H9 (cell line): Measurements from ENCODE around the gene SLC39A2. TPM values are rescaled to one million over a fixed set of nuclear protein-coding genes. Genes with fewer than 3 reads are reported as not detected.

Experiments used
- DNase-seq: peaks from one replicate; pipeline ENCODE4 v3.0.0-alpha.2; 2017
- H2AFZ ChIP-seq: one replicate; pipeline ENCODE4 v1.6.1; 2013; ENCODE audit warnings: mild to moderate bottlenecking, low read length, control low read depth, moderate library complexity
- H2AK5ac ChIP-seq: 2 replicates; pipeline ENCODE4 v1.6.1; 2013; ENCODE audit warnings: low read length, control low read depth, mixed read lengths; ENCODE audit not compliant: insufficient read length
- H2BK120ac ChIP-seq: one replicate; pipeline ENCODE4 v1.6.1; 2013; ENCODE audit warnings: low read depth, mild to moderate bottlenecking, low read length, control low read depth, inconsistent platforms; ENCODE audit not compliant: poor library complexity, severe bottlenecking
- H2BK12ac ChIP-seq: 2 replicates; pipeline ENCODE4 v1.6.1; 2013; ENCODE audit warnings: low read length, control low read depth, mixed read lengths, low read depth; ENCODE audit not compliant: insufficient read length
- H2BK15ac ChIP-seq: 2 replicates; pipeline ENCODE4 v1.6.1; 2013; ENCODE audit warnings: low read depth, low read length, control low read depth
- H2BK20ac ChIP-seq: one replicate; pipeline ENCODE4 v1.6.1; 2013; ENCODE audit warnings: low read depth, mild to moderate bottlenecking, low read length, control low read depth, inconsistent platforms; ENCODE audit not compliant: poor library complexity, severe bottlenecking
- H2BK5ac ChIP-seq: 2 replicates; pipeline ENCODE4 v1.6.1; 2013; ENCODE audit warnings: low read length, control low read depth, mixed read lengths; ENCODE audit not compliant: insufficient read length
- H3K14ac ChIP-seq: 2 replicates; pipeline ENCODE4 v1.6.1; 2013; ENCODE audit warnings: low read length, control low read depth; ENCODE audit not compliant: insufficient read depth
- H3K18ac ChIP-seq: 2 replicates; pipeline ENCODE4 v1.6.1; 2013; ENCODE audit warnings: low read depth, mild to moderate bottlenecking, mixed read lengths, low read length, control low read depth; ENCODE audit not compliant: insufficient read length
- H3K23ac ChIP-seq: 2 replicates; pipeline ENCODE4 v1.6.1; 2013; ENCODE audit warnings: low read length, control low read depth, mixed read lengths, low read depth; ENCODE audit not compliant: insufficient read length
- H3K23me2 ChIP-seq: 2 replicates; pipeline ENCODE4 v1.6.1; 2013; ENCODE audit warnings: low read depth, mild to moderate bottlenecking, mixed read lengths, low read length, control low read depth; ENCODE audit not compliant: insufficient read length, poor library complexity, severe bottlenecking
- H3K27ac ChIP-seq: 2 replicates; pipeline ENCODE4 v1.5.1; 2013; ENCODE audit warnings: low read length, control low read depth, mixed read lengths, low read depth; ENCODE audit not compliant: insufficient read length
- H3K27me3 ChIP-seq: 2 replicates; pipeline ENCODE4 v1.6.1; 2013; ENCODE audit warnings: low read length, control low read depth, inconsistent platforms; ENCODE audit not compliant: insufficient read depth
- H3K4ac ChIP-seq: 2 replicates; pipeline ENCODE4 v1.6.1; 2013; ENCODE audit warnings: low read depth, mild to moderate bottlenecking, control low read depth, inconsistent platforms, low read length, moderate library complexity
- H3K4me1 ChIP-seq: 2 replicates; pipeline ENCODE4 v1.6.1; 2013; ENCODE audit warnings: low read length, control low read depth, inconsistent platforms; ENCODE audit not compliant: insufficient read depth
- H3K4me2 ChIP-seq: 2 replicates; pipeline ENCODE4 v1.6.1; 2013; ENCODE audit warnings: low read length, control low read depth, mixed read lengths; ENCODE audit not compliant: insufficient read length, insufficient read depth
- H3K56ac ChIP-seq: 2 replicates; pipeline ENCODE4 v1.6.1; 2013; ENCODE audit warnings: low read depth, mild to moderate bottlenecking, mixed read lengths, low read length, control low read depth; ENCODE audit not compliant: insufficient read length
- H3K79me1 ChIP-seq: 2 replicates; pipeline ENCODE4 v1.6.1; 2013; ENCODE audit warnings: low read depth, mild to moderate bottlenecking, moderate library complexity, low read length, control low read depth, inconsistent platforms; ENCODE audit not compliant: insufficient read depth, poor library complexity, severe bottlenecking
- H3K79me2 ChIP-seq: 2 replicates; pipeline ENCODE4 v1.6.1; 2013; ENCODE audit warnings: low read length, control low read depth, inconsistent platforms; ENCODE audit not compliant: insufficient read depth
- H3K9ac ChIP-seq: 2 replicates; pipeline ENCODE4 v1.6.1; 2013; ENCODE audit warnings: low read length, control low read depth, mixed read lengths; ENCODE audit not compliant: insufficient read length; ENCODE audit errors: extremely low read depth
- H3K9me3 ChIP-seq: one replicate; pipeline ENCODE4 v1.6.1; 2013; ENCODE audit warnings: low read depth, low read length, inconsistent platforms; ENCODE audit not compliant: control insufficient read depth
- H3T11ph ChIP-seq: one replicate; pipeline ENCODE4 v1.6.1; 2013; ENCODE audit warnings: mild to moderate bottlenecking, low read length, control low read depth, inconsistent platforms
- H4K20me1 ChIP-seq: one replicate; pipeline ENCODE4 v1.6.1; 2013; ENCODE audit not compliant: control insufficient read depth, insufficient read length, insufficient read depth
- H4K5ac ChIP-seq: 2 replicates; pipeline ENCODE4 v1.6.1; 2013; ENCODE audit warnings: low read depth, mild to moderate bottlenecking, mixed read lengths, low read length, control low read depth; ENCODE audit not compliant: insufficient read length
- H4K8ac ChIP-seq: replicated peaks from 2 replicates; pipeline ENCODE4 v1.6.1; 2013; ENCODE audit warnings: low read length, control low read depth, mixed read lengths, low read depth; ENCODE audit not compliant: insufficient read length
- H4K91ac ChIP-seq: 2 replicates; pipeline ENCODE4 v1.6.1; 2013; ENCODE audit warnings: low read depth, mild to moderate bottlenecking, moderate library complexity, mixed read lengths, low read length, control low read depth; ENCODE audit not compliant: insufficient read length
- H3K27ac Mint-ChIP-seq, 3 experiments: 2 replicates in 2 of 3; 3 replicates in 1 of 3; pipeline ENCODE4 v1.8.0; 2020 to 2021; ENCODE audit warnings: mixed read lengths in 3 of 3, mild to moderate bottlenecking in 1 of 3, moderate library complexity in 1 of 3
- H3K27me3 Mint-ChIP-seq: 2 replicates; pipeline ENCODE4 v1.8.0; 2021; ENCODE audit warnings: low read depth, mild to moderate bottlenecking, moderate library complexity, mixed read lengths
- H3K36me3 Mint-ChIP-seq, 3 experiments: 2 replicates in 2 of 3; 3 replicates in 1 of 3; pipeline ENCODE4 v1.8.0; 2020 to 2021; ENCODE audit warnings: low read depth in 3 of 3, mixed read lengths in 3 of 3; ENCODE audit not compliant: insufficient read depth in 1 of 3
- H3K4me1 Mint-ChIP-seq, 2 experiments: 2 replicates each; pipeline ENCODE4 v1.8.0; 2020; ENCODE audit warnings: mixed read lengths in 2 of 2
- H3K4me3 Mint-ChIP-seq, 2 experiments: 2 replicates in 1 of 2; 3 replicates in 1 of 2; pipeline ENCODE4 v1.8.0; 2020 to 2021; ENCODE audit warnings: mild to moderate bottlenecking in 2 of 2, mixed read lengths in 2 of 2, moderate library complexity in 1 of 2
- H3K9me3 Mint-ChIP-seq, 2 experiments: 2 replicates in 1 of 2; 3 replicates in 1 of 2; pipeline ENCODE4 v1.8.0; 2020; ENCODE audit warnings: mild to moderate bottlenecking in 2 of 2, mixed read lengths in 2 of 2, moderate library complexity in 1 of 2
- WGBS: extraction: QIAGEN DNeasy Blood & Tissue Kit; methylation state at CpG from one replicate; pipeline ENCODE4 v1.1.7; 2013; ENCODE audit warnings: missing lambda C conversion rate, low lambda C conversion rate, mixed read lengths; ENCODE audit not compliant: insufficient read length; ENCODE audit errors: extremely low coverage; 5-methylcytosine and 5-hydroxymethylcytosine counted together
- total RNA-seq: library from RNA; stranded (reverse); gene quantifications from 2 replicates; pipeline ENCODE4 v1.2.1, GENCODE V29; 2021
- TF ChIP-seq, protein P1 (sequence below): fragments of 200-600 bp; sonication (generic); conservative IDR thresholded peaks from 3 replicates; pipeline ENCODE4 v1.8.0; 2021; ENCODE audit warnings: antibody characterized with exemption, mild to moderate bottlenecking

Gene SLC39A2
- total RNA-seq, 1 experiment from 2014 or later: not detected

DNA sequence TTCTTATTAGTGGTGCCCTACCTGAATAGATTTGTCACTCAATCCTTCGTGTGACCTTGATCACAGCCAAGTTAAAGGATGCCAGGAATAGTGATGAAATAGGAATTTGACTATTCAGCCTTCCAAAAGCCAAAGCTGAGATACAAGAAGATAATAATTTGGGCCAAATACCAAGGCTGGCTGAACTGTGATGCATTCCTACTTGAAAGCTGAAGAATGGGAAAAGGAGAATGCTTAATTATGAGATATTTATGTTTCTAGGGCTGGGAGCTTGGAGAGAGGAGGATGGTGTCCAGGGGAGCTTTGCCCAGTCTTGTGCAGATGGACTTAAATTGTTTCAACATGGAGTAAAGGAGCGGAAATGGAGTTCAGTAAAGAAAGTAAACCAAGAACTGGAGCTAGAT lies 48.3 kb downstream of the SLC39A2 start:
- Histone ChIP-seq H3K23ac (no peak overlapping the region), H4K91ac (no peak overlapping the region), H3K4me2 (no peak overlapping the region), H3K18ac (no peak overlapping the region), H3K4ac (no peak overlapping the region), H4K20me1 (no peaks in the 10 kb centered on the region), H2AK5ac (no peak overlapping the region), H2BK20ac (no peak overlapping the region), H2BK120ac (no peak overlapping the region), H3K9me3 (no peaks in the 10 kb centered on the region), H3K27me3 (no peaks in the 10 kb centered on the region), H3K56ac (no peak overlapping the region), H3K4me1 (no peaks in the 10 kb centered on the region), H4K8ac (no peak overlapping the region), H3K14ac (no peak overlapping the region), H3K79me1 (no peaks in the 10 kb centered on the region), H3K79me2 (no peaks in the 10 kb centered on the region), H4K5ac (no peak overlapping the region), H2BK15ac (no peak overlapping the region), H2AFZ (no peak overlapping the region), H3T11ph (no peak overlapping the region), H3K27ac (no peak overlapping the region), H2BK5ac (no peak overlapping the region), H2BK12ac (no peak overlapping the region), H3K9ac (no peak overlapping the region), H3K23me2 (no peaks in the 10 kb centered on the region)
- no peak overlapping the region for H3K4me3 Mint-ChIP-seq
- no peak for DNase-seq
- WGBS: no CpG with 5 or more reads among the region's 2 CpGs
- peaks cover 25% of the 10 kb centered on the region for H3K27me3 Mint-ChIP-seq
- no peak overlapping the region for H3K27ac Mint-ChIP-seq
- H3K4me1 Mint-ChIP-seq: peaks cover 4% of the 10 kb centered on the region in 2 experiments; a peak in 3 of 4 replicates
- no peaks in the 10 kb centered on the region for H3K9me3 Mint-ChIP-seq
- no peaks in the 10 kb centered on the region for H3K36me3 Mint-ChIP-seq
- TF ChIP-seq, protein P1, sequence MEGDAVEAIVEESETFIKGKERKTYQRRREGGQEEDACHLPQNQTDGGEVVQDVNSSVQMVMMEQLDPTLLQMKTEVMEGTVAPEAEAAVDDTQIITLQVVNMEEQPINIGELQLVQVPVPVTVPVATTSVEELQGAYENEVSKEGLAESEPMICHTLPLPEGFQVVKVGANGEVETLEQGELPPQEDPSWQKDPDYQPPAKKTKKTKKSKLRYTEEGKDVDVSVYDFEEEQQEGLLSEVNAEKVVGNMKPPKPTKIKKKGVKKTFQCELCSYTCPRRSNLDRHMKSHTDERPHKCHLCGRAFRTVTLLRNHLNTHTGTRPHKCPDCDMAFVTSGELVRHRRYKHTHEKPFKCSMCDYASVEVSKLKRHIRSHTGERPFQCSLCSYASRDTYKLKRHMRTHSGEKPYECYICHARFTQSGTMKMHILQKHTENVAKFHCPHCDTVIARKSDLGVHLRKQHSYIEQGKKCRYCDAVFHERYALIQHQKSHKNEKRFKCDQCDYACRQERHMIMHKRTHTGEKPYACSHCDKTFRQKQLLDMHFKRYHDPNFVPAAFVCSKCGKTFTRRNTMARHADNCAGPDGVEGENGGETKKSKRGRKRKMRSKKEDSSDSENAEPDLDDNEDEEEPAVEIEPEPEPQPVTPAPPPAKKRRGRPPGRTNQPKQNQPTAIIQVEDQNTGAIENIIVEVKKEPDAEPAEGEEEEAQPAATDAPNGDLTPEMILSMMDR: no peak
